ENCODE measurements around the gene KIF6. TPM values are rescaled to one million over a fixed set of nuclear protein-coding genes. Genes with fewer than 3 reads are reported as not detected.

KIF6 gene
- total RNA-seq, 1 experiment from 2014 or later, result not detected

DNA sequence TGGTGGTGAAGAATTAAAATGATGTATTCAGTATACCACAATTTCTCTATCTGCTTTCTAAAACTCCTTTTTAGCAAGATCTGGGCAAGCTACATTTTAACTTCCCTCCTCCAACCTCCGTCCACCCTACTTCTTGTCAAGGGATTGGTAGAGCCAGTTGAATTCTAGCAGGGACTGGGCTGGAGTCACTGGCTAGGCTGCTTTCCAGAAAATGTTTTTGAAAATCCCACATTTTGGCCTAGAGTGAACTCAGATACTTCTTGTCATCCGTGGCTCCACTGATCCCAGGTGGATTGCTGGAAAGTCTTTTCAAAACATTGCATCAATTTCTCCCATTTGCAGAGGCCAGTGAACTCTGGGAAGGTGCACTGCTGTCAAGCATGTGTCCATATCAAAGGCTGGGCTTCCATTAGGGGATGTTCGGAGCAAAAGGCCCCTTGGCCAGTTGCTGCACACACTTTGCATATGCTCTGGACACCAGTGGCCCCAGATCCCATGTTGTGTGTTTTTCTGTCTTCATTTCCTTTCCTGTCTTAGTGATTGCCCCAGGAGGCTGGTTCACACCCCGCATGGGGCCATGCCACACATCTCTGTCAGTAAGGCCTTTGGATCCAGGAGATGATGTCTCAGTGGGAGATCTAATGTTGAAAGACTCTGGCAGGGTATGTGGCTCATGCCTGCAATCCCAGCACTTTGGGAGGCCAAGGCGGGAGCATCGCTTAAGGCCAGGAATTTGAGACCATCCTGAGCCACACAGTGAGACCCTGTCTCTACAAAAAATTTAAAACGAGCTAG lies 391.4 kb downstream of the KIF6 start:
- DNase-seq (ENCODE audit: low read depth, low spot score), result no peak
- intact Hi-C loops (cut with micrococcal nuclease), result no loop called here
- Histone ChIP-seq H4K20me1 (ENCODE audit: insufficient read depth) (no peaks in the 10 kb centered on the region), H3K9me2 (ENCODE audit: insufficient read depth) (no peaks in the 10 kb centered on the region), H3K4me1 (ENCODE audit: control insufficient read depth in 1 of 2, insufficient read depth in 2 of 2, low read length in 2 of 2) (no peaks in the 10 kb centered on the region), H3K9ac (ENCODE audit: low read length) (no peak overlapping the region), H3K9me3 (ENCODE audit: control insufficient read depth in 1 of 2, insufficient read depth in 1 of 2, low read depth in 1 of 2, low read length in 2 of 2) (no peaks in the 10 kb centered on the region), H3K4me3 (replicated peaks in 1 of 2; ENCODE audit: low read depth in 1 of 2, low read length in 2 of 2) (no peak overlapping the region), H3K79me2 (ENCODE audit: insufficient read depth, low read length) (no peaks in the 10 kb centered on the region), H3K27me3 (ENCODE audit: insufficient read depth, low read length) (peaks cover 59% of the 10 kb centered on the region), H3K36me3 (ENCODE audit: control insufficient read depth in 1 of 2, insufficient read depth in 2 of 2, low read length in 2 of 2) (no peaks in the 10 kb centered on the region), H3K27ac (ENCODE audit: low read depth, low read length) (no peak overlapping the region), H3K4me2 (ENCODE audit: low read length) (no peak overlapping the region), H2AFZ (ENCODE audit: low read depth, low read length, poor library complexity, severe bottlenecking) (no peak overlapping the region)
- ChIA-PET RAD21 (ENCODE audit: low non-redundant PET in 1 of 2, low total read pairs in 2 of 2, uncharacterized antibody in 2 of 2, unreplicated experiment in 2 of 2) (no interaction called here), CTCF (no interaction called here), POLR2A (no interaction called here)
- ATAC-seq, result no peak
- TF ChIP-seq, protein P1, sequence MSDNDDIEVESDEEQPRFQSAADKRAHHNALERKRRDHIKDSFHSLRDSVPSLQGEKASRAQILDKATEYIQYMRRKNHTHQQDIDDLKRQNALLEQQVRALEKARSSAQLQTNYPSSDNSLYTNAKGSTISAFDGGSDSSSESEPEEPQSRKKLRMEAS (IDR thresholded peaks at IDR 0.05), result no peak
- no peak for TF ChIP-seq JUND (IDR thresholded peaks at IDR 0.05)
- TF ChIP-seq ELF1 (IDR thresholded peaks at IDR 0.05; ENCODE audit: borderline replicate concordance, low read depth), result no peak
- no peak for TF ChIP-seq SIN3A (IDR thresholded peaks at IDR 0.05; ENCODE audit: low read depth)
- no peak for TF ChIP-seq SRF (IDR thresholded peaks at IDR 0.05; ENCODE audit: low read depth)
- TF ChIP-seq ZFX (IDR thresholded peaks at IDR 0.05), result no peak
- no peak for TF ChIP-seq CBX3 (IDR thresholded peaks at IDR 0.05; ENCODE audit: low read depth)
- no peak for TF ChIP-seq ZBTB33 (IDR thresholded peaks at IDR 0.05; ENCODE audit: extremely low read depth, insufficient replicate concordance, low read length)
- TF ChIP-seq SP1 (IDR thresholded peaks at IDR 0.05; ENCODE audit: low read depth), result no peak
- no peak for TF ChIP-seq ZNF274 (IDR thresholded peaks at IDR 0.05; ENCODE audit: low read depth, low read length)
- BruUV-seq (replicated peaks), result no TSS peak
